WTC11 (cell line): ENCODE results near the gene PCDHAC2.

Experiments
- TCF7 ChIP-seq: sonication (generic); formaldehyde crosslinking; IDR thresholded peaks from 2 replicates; pipeline ENCODE4 v1.8.0; 2022; ENCODE audit warnings: mild to moderate bottlenecking, low read depth, missing genetic modification reagents, moderate library complexity
- TF ChIP-seq, protein P1 (sequence below): fragments of 200-600 bp; IDR thresholded peaks from 2 replicates; pipeline ENCODE4 v1.8.0; 2022; ENCODE audit warnings: antibody characterized with exemption

DNA sequence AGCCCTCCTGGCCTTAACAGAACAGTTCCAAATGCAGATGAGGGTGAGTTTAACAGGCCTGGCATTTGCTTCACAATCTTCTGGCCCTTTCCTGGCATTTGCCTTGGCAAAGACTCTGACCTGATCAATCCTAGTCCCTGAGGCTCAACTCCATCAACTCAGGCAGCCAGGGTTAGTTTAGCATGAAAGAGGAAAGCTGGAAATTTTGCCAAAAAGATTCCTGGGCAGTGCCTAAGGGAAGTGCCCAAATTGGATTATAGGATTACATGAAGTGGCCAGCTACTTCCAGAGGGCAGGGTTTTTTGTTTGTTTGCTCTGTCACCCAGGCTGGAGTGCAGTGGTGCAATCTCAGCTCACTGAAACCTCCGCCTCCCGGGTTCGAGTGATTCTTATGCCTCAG lies 36.8 kb downstream of the PCDHAC2 start:
- TF ChIP-seq TCF7 = no peak
- TF ChIP-seq, protein P1, sequence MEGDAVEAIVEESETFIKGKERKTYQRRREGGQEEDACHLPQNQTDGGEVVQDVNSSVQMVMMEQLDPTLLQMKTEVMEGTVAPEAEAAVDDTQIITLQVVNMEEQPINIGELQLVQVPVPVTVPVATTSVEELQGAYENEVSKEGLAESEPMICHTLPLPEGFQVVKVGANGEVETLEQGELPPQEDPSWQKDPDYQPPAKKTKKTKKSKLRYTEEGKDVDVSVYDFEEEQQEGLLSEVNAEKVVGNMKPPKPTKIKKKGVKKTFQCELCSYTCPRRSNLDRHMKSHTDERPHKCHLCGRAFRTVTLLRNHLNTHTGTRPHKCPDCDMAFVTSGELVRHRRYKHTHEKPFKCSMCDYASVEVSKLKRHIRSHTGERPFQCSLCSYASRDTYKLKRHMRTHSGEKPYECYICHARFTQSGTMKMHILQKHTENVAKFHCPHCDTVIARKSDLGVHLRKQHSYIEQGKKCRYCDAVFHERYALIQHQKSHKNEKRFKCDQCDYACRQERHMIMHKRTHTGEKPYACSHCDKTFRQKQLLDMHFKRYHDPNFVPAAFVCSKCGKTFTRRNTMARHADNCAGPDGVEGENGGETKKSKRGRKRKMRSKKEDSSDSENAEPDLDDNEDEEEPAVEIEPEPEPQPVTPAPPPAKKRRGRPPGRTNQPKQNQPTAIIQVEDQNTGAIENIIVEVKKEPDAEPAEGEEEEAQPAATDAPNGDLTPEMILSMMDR = no peak
